Endothelial cell of umbilical vein (primary cell): Measurements from ENCODE around the gene ZNF425. TPM values are rescaled to one million over a fixed set of nuclear protein-coding genes. Genes with fewer than 3 reads are reported as not detected.

Source experiments
- BruUV-seq: library from RNA; stranded (reverse); fragments of 400-500 nt; replicated peaks from 2 replicates; lab custom pipeline; 2021; lab: Mats Ljungman, UMichigan
- CTCF ChIA-PET: fragments of 300-600, 350-600 bp; sonication (Branson Sonifier 250); formaldehyde crosslinking; loops from one replicate; lab custom pipeline; 2021; ENCODE audit warnings: antibody characterized with exemption, inconsistent platforms; lab: Charles Lee
- POLR2A ChIA-PET: fragments of 300-600, 350-600 bp; sonication (Branson Sonifier 250); formaldehyde crosslinking; loops from one replicate; lab custom pipeline; 2021; ENCODE audit warnings: antibody characterized with exemption, inconsistent platforms; lab: Charles Lee
- DNase-seq: peaks from one replicate; pipeline ENCODE4 v3.0.0-alpha.2; 2011; ENCODE audit warnings: low read depth, low spot score
- FAIRE-seq: peaks from 2 replicates; lab custom pipeline; 2011; peaks lifted over from hg19 to GRCh38; lab: Jason Lieb, UNC
- H2AFZ ChIP-seq: 2 replicates; pipeline ENCODE4 v1.6.0; 2012; ENCODE audit warnings: low read depth, low read length, control low read depth, inconsistent platforms
- H3K27ac ChIP-seq: 2 replicates; pipeline ENCODE4 v1.5.1; 2011; ENCODE audit warnings: low read depth, mild to moderate bottlenecking, control low read depth, low read length, moderate library complexity; ENCODE audit not compliant: insufficient read depth
- H3K27me3 ChIP-seq, 2 experiments: 2 replicates each; pipeline versions ENCODE4 v1.6.0 to v1.6.1; 2011; ENCODE audit warnings: low read length in 2 of 2, mixed read lengths in 1 of 2; ENCODE audit not compliant: control insufficient read depth in 2 of 2, insufficient read depth in 2 of 2
- H3K36me3 ChIP-seq, 2 experiments: 2 replicates in 1 of 2; 3 replicates in 1 of 2; pipeline ENCODE4 v1.5.1; 2011; ENCODE audit warnings: low read length in 2 of 2, mild to moderate bottlenecking in 1 of 2, moderate library complexity in 1 of 2; ENCODE audit not compliant: control insufficient read depth in 2 of 2, insufficient read depth in 2 of 2; ENCODE audit errors: extremely low read depth in 1 of 2
- H3K4me1 ChIP-seq: 3 replicates; pipeline ENCODE4 v1.5.1; 2011; ENCODE audit warnings: mild to moderate bottlenecking, low read length; ENCODE audit not compliant: control insufficient read depth, insufficient read depth; ENCODE audit errors: extremely low read depth
- H3K4me2 ChIP-seq: 2 replicates; pipeline ENCODE4 v1.6.1; 2011; ENCODE audit warnings: low read length, control low read depth, mixed read lengths; ENCODE audit not compliant: insufficient read depth
- H3K4me3 ChIP-seq, 3 experiments: fragments of 200-600 bp in 1 of 3; sonication (generic), shearing (Covaris generic) in 1 of 3; replicated peaks in 1 of 3; 2 replicates each; pipeline ENCODE4 v1.5.1; 2011 to 2016; ENCODE audit warnings: control low read depth in 3 of 3, low read length in 3 of 3, mild to moderate bottlenecking in 2 of 3, inconsistent platforms in 1 of 3, low read depth in 1 of 3, moderate library complexity in 1 of 3; ENCODE audit not compliant: insufficient read depth in 1 of 3
- H3K79me2 ChIP-seq: 2 replicates; pipeline ENCODE4 v1.6.0; 2012; ENCODE audit warnings: low read length, inconsistent platforms; ENCODE audit not compliant: control insufficient read depth, insufficient read depth
- H3K9ac ChIP-seq: replicated peaks from 2 replicates; pipeline ENCODE3; 2011; ENCODE audit warnings: low read length, control low read depth; ENCODE audit not compliant: insufficient read depth; ENCODE audit errors: extremely low read depth
- H3K9me1 ChIP-seq: replicated peaks from 3 replicates; pipeline ENCODE4 v1.6.0; 2011; ENCODE audit warnings: mild to moderate bottlenecking, low read length; ENCODE audit not compliant: control insufficient read depth, insufficient read depth; ENCODE audit errors: extremely low read depth
- H3K9me3 ChIP-seq: replicated peaks from 2 replicates; pipeline ENCODE4 v1.5.1; 2012; ENCODE audit warnings: low read length, inconsistent platforms; ENCODE audit not compliant: control insufficient read depth, insufficient read depth
- H4K20me1 ChIP-seq: replicated peaks from 2 replicates; pipeline ENCODE3; 2011; ENCODE audit warnings: mild to moderate bottlenecking, low read length; ENCODE audit not compliant: control insufficient read depth, insufficient read depth; ENCODE audit errors: extremely low read depth
- EZH2 ChIP-seq: IDR thresholded peaks from 2 replicates; pipeline ENCODE4 v1.6.1; 2012; ENCODE audit warnings: borderline replicate concordance, low read depth, mild to moderate bottlenecking, moderate library complexity, low read length, inconsistent platforms; ENCODE audit not compliant: severe bottlenecking
- FOS ChIP-seq: IDR thresholded peaks from 2 replicates; pipeline ENCODE4 v1.6.1; 2011; ENCODE audit warnings: mild to moderate bottlenecking, low read length, moderate library complexity, borderline replicate concordance; ENCODE audit not compliant: insufficient read depth
- GATA2 ChIP-seq: IDR thresholded peaks from 2 replicates; pipeline ENCODE4 v1.7.0; 2011; ENCODE audit warnings: low read depth, mild to moderate bottlenecking, moderate library complexity, mixed read lengths, low read length; ENCODE audit not compliant: insufficient read length, insufficient read depth
- JUN ChIP-seq: IDR thresholded peaks from 2 replicates; pipeline ENCODE4 v1.6.1; 2011; ENCODE audit warnings: borderline replicate concordance, low read depth; ENCODE audit not compliant: insufficient read length, insufficient read depth
- MYC ChIP-seq: IDR thresholded peaks from one replicate; pipeline ENCODE4 v1.6.1; 2011; ENCODE audit warnings: mild to moderate bottlenecking, low read depth, low read length
- POLR2A ChIP-seq: IDR thresholded peaks from 2 replicates; pipeline ENCODE4 v1.6.1; 2012; ENCODE audit warnings: low read depth, mild to moderate bottlenecking, control low read depth, low read length
- POLR2AphosphoS5 ChIP-seq: IDR thresholded peaks from 2 replicates; pipeline ENCODE4 v1.6.1; 2012; ENCODE audit warnings: low read depth, mild to moderate bottlenecking, control low read depth, low read length, moderate library complexity; ENCODE audit not compliant: insufficient read depth
- dilution Hi-C: fragments of 300-500 bp; cut with MboI; formaldehyde crosslinking; loops from one replicate; pipeline ENCODE4 v1.15.0; 2019; ENCODE audit warnings: low sequenced_read_pairs; ENCODE audit not compliant: extremely low pct_ligation_motif_present
- intact Hi-C: fragments of 100-400 bp; cut with micrococcal nuclease; formaldehyde crosslinking; loops from one replicate; pipeline ENCODE4 v1.10.0; 2022
- polyA plus RNA-seq, 4 experiments: library from polyadenylated mRNA; depleted of rRNA in 3 of 4; stranded (reverse) in 3 of 4; unstranded in 1 of 4; fragments of >200 nt; gene quantifications; 2 replicates each; pipeline versions ENCODE4 v1.2.1 to v1.2.3, GENCODE V29; 2011 to 2012; ENCODE audit warnings: missing spikeins in 1 of 4
- total RNA-seq: library from RNA; stranded (reverse); gene quantifications from 2 replicates; pipeline ENCODE4 v1.2.3, GENCODE V29; 2021
- TF ChIP-seq, protein P1 (sequence below): IDR thresholded peaks from 2 replicates; pipeline ENCODE4 v1.6.1; 2011; ENCODE audit not compliant: insufficient read depth, insufficient read length
- TF ChIP-seq, protein P2 (sequence below), 2 donors: IDR thresholded peaks; 1 replicate in 1 of 2; 2 replicates in 1 of 2; pipeline ENCODE4 v1.5.1; 2011; ENCODE audit warnings: low read length in 2 of 2, mild to moderate bottlenecking in 2 of 2, moderate library complexity in 2 of 2, control low read depth in 1 of 2, inconsistent platforms in 1 of 2, low read depth in 1 of 2; ENCODE audit not compliant: insufficient read depth in 1 of 2; ENCODE audit errors: extremely low read depth in 1 of 2

The ZNF425 gene
- total and polyA plus RNA-seq, 2 donors (not counting 3 experiments of a cell fraction or from before 2014, with no cell fraction given): 0.68 to 0.93 TPM

DNA sequence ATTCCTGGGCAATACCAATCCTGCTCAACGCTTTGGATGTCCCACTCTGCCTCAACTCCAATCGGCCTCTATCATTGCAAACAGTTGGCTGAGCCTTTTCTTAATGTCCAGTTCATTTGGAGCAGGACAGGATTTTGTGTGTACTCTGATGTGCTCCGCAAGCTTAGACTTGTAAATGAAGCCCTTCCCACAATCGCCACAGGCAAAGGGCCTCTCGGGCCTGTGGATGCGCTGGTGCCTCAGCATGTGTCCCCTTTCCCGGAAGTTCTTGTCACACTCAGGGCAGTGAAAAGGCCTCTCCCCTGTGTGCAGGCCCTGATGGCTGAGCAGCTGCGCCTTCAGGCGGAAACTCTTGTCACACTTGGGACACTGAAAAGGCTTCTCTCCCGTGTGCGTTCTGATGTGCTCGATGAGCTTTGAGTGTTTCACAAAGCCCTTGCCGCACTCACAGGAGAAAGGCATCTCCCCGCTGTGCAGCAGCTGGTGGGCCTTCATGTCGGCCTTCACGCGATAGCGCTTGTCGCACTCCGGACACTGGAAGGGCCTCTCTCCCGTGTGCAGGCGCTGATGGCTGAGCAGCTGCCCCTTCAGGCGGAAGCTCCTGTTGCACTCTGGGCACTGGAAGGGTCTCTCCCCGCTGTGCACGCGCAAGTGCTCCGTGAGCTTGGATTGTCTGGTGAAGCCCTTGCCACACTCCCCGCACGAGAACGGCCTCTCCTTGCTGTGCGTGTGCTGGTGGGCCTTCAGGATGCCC is 55.6 kb downstream of the ZNF425 start:
- CTCF ChIA-PET: interaction anchor here (2.1 kb wide), 1 partner anchor 65 kb away, joined by 4 read pairs; no protein-coding TSS in a partner anchor
- TF ChIP-seq, protein P1, sequence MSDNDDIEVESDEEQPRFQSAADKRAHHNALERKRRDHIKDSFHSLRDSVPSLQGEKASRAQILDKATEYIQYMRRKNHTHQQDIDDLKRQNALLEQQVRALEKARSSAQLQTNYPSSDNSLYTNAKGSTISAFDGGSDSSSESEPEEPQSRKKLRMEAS: no peak
- TF ChIP-seq FOS: no peak
- no peak for TF ChIP-seq MYC
- TF ChIP-seq JUN: no peak
- no peak for TF ChIP-seq GATA2
- no peak for TF ChIP-seq POLR2AphosphoS5
- no peak for TF ChIP-seq POLR2A
- TF ChIP-seq, protein P2, sequence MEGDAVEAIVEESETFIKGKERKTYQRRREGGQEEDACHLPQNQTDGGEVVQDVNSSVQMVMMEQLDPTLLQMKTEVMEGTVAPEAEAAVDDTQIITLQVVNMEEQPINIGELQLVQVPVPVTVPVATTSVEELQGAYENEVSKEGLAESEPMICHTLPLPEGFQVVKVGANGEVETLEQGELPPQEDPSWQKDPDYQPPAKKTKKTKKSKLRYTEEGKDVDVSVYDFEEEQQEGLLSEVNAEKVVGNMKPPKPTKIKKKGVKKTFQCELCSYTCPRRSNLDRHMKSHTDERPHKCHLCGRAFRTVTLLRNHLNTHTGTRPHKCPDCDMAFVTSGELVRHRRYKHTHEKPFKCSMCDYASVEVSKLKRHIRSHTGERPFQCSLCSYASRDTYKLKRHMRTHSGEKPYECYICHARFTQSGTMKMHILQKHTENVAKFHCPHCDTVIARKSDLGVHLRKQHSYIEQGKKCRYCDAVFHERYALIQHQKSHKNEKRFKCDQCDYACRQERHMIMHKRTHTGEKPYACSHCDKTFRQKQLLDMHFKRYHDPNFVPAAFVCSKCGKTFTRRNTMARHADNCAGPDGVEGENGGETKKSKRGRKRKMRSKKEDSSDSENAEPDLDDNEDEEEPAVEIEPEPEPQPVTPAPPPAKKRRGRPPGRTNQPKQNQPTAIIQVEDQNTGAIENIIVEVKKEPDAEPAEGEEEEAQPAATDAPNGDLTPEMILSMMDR (IDR thresholded peaks at IDR 0.05; ENCODE audit: extremely low read depth in 1 of 2, insufficient read depth in 1 of 2, low read depth in 1 of 2, low read length in 2 of 2): no peak
- no peak for TF ChIP-seq EZH2
- H3K27me3 ChIP-seq: no peaks in the 10 kb centered on the region
- no peak overlapping the region for H2AFZ ChIP-seq
- H3K4me2 ChIP-seq: no peak overlapping the region
- H3K4me1 ChIP-seq: peaks cover under 1% of the 10 kb centered on the region
- H3K79me2 ChIP-seq: no peaks in the 10 kb centered on the region
- no peak for FAIRE-seq
- H3K4me3 ChIP-seq: no peak overlapping the region
- POLR2A ChIA-PET: no interaction called here
- H3K36me3 ChIP-seq: peaks cover 9 to 21% of the 10 kb centered on the region in 2 experiments
- H3K9me1 ChIP-seq: no peaks in the 10 kb centered on the region
- dilution Hi-C loops: no loop called here
- no TSS peak for BruUV-seq
- H4K20me1 ChIP-seq: no peaks in the 10 kb centered on the region
- H3K9me3 ChIP-seq: no peaks in the 10 kb centered on the region
- intact Hi-C loops: no loop called here
- no peak overlapping the region for H3K9ac ChIP-seq
- no peak for DNase-seq
- no peak overlapping the region for H3K27ac ChIP-seq
